OCI-LY7 (cell line): Measurements from ENCODE around the gene DIP2C. TPM values are rescaled to one million over a fixed set of nuclear protein-coding genes. Genes with fewer than 3 reads are reported as not detected.

ENCODE experiments used
- BruUV-seq: library from RNA; stranded (reverse); fragments of 400-500 nt; replicated peaks from 2 replicates; lab custom pipeline; 2021; lab: Mats Ljungman, UMichigan
- CTCF ChIA-PET: fragments of 300-600 bp; sonication (Branson Sonifier 250); formaldehyde crosslinking; loops from one replicate; lab custom pipeline; 2022; ENCODE audit warnings: antibody characterized with exemption; ENCODE audit not compliant: unreplicated experiment; lab: Charles Lee
- POLR2A ChIA-PET: fragments of 300-600 bp; sonication (Branson Sonifier 250); formaldehyde crosslinking; loops from one replicate; lab custom pipeline; 2022; ENCODE audit warnings: antibody characterized with exemption; lab: Charles Lee
- DNase-seq: peaks from one replicate; pipeline ENCODE4 v3.0.0-alpha.2; 2015; ENCODE audit warnings: low spot score
- H2AFZ ChIP-seq: fragments of 200-600 bp; sonication (generic), shearing (Covaris generic); 2 replicates; pipeline ENCODE4 v1.6.1; 2014; ENCODE audit warnings: mild to moderate bottlenecking, antibody characterized with exemption, low read length, moderate library complexity
- H3K27ac ChIP-seq: fragments of 200-600 bp; sonication (generic); 2 replicates; pipeline ENCODE4 v1.5.1; 2014; ENCODE audit warnings: mixed run types, low read depth, mild to moderate bottlenecking, moderate library complexity, low read length, inconsistent platforms; ENCODE audit not compliant: poor library complexity, severe bottlenecking
- H3K36me3 ChIP-seq: fragments of 200-600 bp; sonication (generic); 2 replicates; pipeline ENCODE4 v1.6.1; 2014; ENCODE audit warnings: mild to moderate bottlenecking, antibody characterized with exemption, low read length, moderate library complexity, mixed read lengths; ENCODE audit not compliant: insufficient read depth
- H3K4me1 ChIP-seq: fragments of 200-600 bp; sonication (generic); 2 replicates; pipeline ENCODE4 v1.5.1; 2014; ENCODE audit warnings: mild to moderate bottlenecking, low read length; ENCODE audit not compliant: insufficient read depth, poor library complexity, severe bottlenecking
- H3K4me2 ChIP-seq: fragments of 200-600 bp; sonication (generic); 2 replicates; pipeline ENCODE4 v1.6.1; 2014; ENCODE audit warnings: mild to moderate bottlenecking, low read length
- H3K4me3 ChIP-seq: fragments of 200-600 bp; sonication (generic); 2 replicates; pipeline ENCODE4 v1.5.1; 2014; ENCODE audit warnings: mild to moderate bottlenecking, low read depth, low read length; ENCODE audit not compliant: poor library complexity, severe bottlenecking
- H3K79me2 ChIP-seq: fragments of 200-600 bp; sonication (generic); 2 replicates; pipeline ENCODE4 v1.6.1; 2016; ENCODE audit warnings: low read depth, mild to moderate bottlenecking, low read length, moderate library complexity, mixed read lengths; ENCODE audit not compliant: insufficient read depth
- H3K9me2 ChIP-seq: fragments of 200-600 bp; sonication (generic); 2 replicates; pipeline ENCODE4 v1.6.1; 2016; ENCODE audit warnings: mild to moderate bottlenecking, low read length, mixed read lengths; ENCODE audit not compliant: insufficient read depth
- H3K9me3 ChIP-seq: fragments of 200-600 bp; sonication (generic); 2 replicates; pipeline ENCODE4 v1.6.1; 2014; ENCODE audit warnings: mild to moderate bottlenecking, mixed run types, low read length, mixed read lengths
- H4K20me1 ChIP-seq: fragments of 200-600 bp; sonication (generic); 2 replicates; pipeline ENCODE4 v1.6.1; 2014; ENCODE audit warnings: mild to moderate bottlenecking, antibody characterized with exemption, low read length, moderate library complexity, mixed read lengths; ENCODE audit not compliant: insufficient read depth
- CTCF ChIP-seq: fragments of 200-600 bp; sonication (generic); conservative IDR thresholded peaks from 2 replicates; pipeline ENCODE4 v1.5.1; 2014; ENCODE audit warnings: mild to moderate bottlenecking, antibody characterized with exemption, low read length, moderate library complexity, mixed read lengths
- EZH2phosphoT487 ChIP-seq: fragments of 200-600 bp; sonication (generic); IDR thresholded peaks from 2 replicates; pipeline ENCODE4 v1.6.1; 2018; ENCODE audit warnings: low read depth, borderline replicate concordance, mild to moderate bottlenecking, mixed run types, antibody characterized with exemption, low read length, moderate library complexity, mixed read lengths
- intact Hi-C: fragments of 100-400 bp; cut with micrococcal nuclease; formaldehyde crosslinking; loops from one replicate; pipeline ENCODE4 v1.10.0; 2022; ENCODE audit not compliant: unreplicated experiment
- total RNA-seq, 2 experiments: library from RNA; depleted of rRNA in 1 of 2; stranded (reverse); fragments of >200 nt in 1 of 2; shearing (Covaris generic) in 1 of 2; gene quantifications; 2 replicates each; pipeline ENCODE4 v1.2.3, GENCODE V29; 2014 to 2022

DIP2C gene
- total RNA-seq, 2 experiments from 2014 or later: 10.9 to 29.5 TPM

GRCh38 chr10:675532-675931 lies 13.9 kb downstream of the DIP2C start:
- H3K4me2 ChIP-seq: no peak overlapping the region
- ChIA-PET CTCF (no interaction called here), POLR2A (no interaction called here)
- no peaks in the 10 kb centered on the region for H3K9me3 ChIP-seq
- H3K4me3 ChIP-seq: no peak overlapping the region
- no peaks in the 10 kb centered on the region for H3K36me3 ChIP-seq
- BruUV-seq: no TSS peak
- no peaks in the 10 kb centered on the region for H3K4me1 ChIP-seq
- H3K9me2 ChIP-seq: no peaks in the 10 kb centered on the region
- H3K79me2 ChIP-seq: no peaks in the 10 kb centered on the region
- no peaks in the 10 kb centered on the region for H4K20me1 ChIP-seq
- no peak overlapping the region for H3K27ac ChIP-seq
- no peak for DNase-seq
- intact Hi-C loops: no loop called here
- H2AFZ ChIP-seq: no peak overlapping the region
- TF ChIP-seq EZH2phosphoT487 (no peak), CTCF (no peak)

- Histone ChIP-seq H3K36me3 (no peaks in the 10 kb centered on the region), H3K9me3 (peaks cover 7% of the 10 kb centered on the region; the same call in 1 of the 2 replicates), H4K20me1 (no peaks in the 10 kb centered on the region), H3K9me2 (no peaks in the 10 kb centered on the region), H3K27ac (no peak overlapping the region), H3K4me3 (no peak overlapping the region), H3K4me1 (no peaks in the 10 kb centered on the region), H3K79me2 (no peaks in the 10 kb centered on the region), H2AFZ (no peak overlapping the region), H3K4me2 (no peak overlapping the region)
- CTCF ChIA-PET: no interaction called here
- POLR2A ChIA-PET: no interaction called here
- TF ChIP-seq EZH2phosphoT487 (no peak), CTCF (no peak)
- BruUV-seq: no TSS peak
- intact Hi-C loops: no loop called here
- DNase-seq: no peak
Observed at GRCh38 chr10:673492-673891, 16.0 kb downstream of the DIP2C start.

GRCh38 chr10:672992-673391 lies 16.5 kb downstream of the DIP2C start:
- Histone ChIP-seq H3K9me3 (peaks cover 9% of the 10 kb centered on the region), H3K27ac (no peak overlapping the region), H3K4me2 (no peak overlapping the region), H2AFZ (no peak overlapping the region), H3K4me3 (no peak overlapping the region), H3K79me2 (no peaks in the 10 kb centered on the region), H3K4me1 (no peaks in the 10 kb centered on the region), H4K20me1 (no peaks in the 10 kb centered on the region), H3K9me2 (no peaks in the 10 kb centered on the region), H3K36me3 (no peaks in the 10 kb centered on the region)
- intact Hi-C loops: no loop called here
- BruUV-seq: no TSS peak
- TF ChIP-seq EZH2phosphoT487 (no peak), CTCF (no peak)
- no peak for DNase-seq
- CTCF ChIA-PET: no interaction called here
- POLR2A ChIA-PET: no interaction called here
